ENCODE data around the gene ALDOC. TPM values are rescaled to one million over a fixed set of nuclear protein-coding genes. Genes with fewer than 3 reads are reported as not detected.

ALDOC gene
- polyA plus RNA-seq, 2 of the 4 experiments (the other 2 are of a cell fraction), result 1.9 to 6.3 TPM

DNA sequence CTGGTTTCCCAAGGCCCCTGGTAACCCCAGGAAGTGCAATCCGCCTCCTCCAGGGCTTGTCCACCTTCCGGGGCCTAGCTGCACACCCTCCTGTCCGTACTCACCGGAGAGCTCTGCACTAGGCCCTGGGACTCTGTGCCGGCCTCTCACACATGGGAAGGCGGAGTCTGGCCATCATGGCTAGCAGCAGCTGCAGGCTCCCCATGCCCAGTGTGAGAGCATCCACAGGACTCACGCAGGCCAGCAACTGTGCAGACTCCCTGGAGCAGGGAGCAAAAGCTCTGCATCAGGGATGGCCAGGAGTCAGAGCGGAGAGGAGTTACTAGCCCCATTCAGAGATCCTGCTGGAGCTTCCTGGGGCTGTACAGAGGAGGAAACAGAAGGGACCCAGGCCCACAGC is 50.3 kb downstream of the ALDOC start:
- CTCF ChIA-PET, result interaction anchor here (0.5 to 15.1 kb wide), 9 partner anchors 9 to 93 kb away, joined by 3 to 143 read pairs (median 4); no protein-coding TSS in a partner anchor

DNA sequence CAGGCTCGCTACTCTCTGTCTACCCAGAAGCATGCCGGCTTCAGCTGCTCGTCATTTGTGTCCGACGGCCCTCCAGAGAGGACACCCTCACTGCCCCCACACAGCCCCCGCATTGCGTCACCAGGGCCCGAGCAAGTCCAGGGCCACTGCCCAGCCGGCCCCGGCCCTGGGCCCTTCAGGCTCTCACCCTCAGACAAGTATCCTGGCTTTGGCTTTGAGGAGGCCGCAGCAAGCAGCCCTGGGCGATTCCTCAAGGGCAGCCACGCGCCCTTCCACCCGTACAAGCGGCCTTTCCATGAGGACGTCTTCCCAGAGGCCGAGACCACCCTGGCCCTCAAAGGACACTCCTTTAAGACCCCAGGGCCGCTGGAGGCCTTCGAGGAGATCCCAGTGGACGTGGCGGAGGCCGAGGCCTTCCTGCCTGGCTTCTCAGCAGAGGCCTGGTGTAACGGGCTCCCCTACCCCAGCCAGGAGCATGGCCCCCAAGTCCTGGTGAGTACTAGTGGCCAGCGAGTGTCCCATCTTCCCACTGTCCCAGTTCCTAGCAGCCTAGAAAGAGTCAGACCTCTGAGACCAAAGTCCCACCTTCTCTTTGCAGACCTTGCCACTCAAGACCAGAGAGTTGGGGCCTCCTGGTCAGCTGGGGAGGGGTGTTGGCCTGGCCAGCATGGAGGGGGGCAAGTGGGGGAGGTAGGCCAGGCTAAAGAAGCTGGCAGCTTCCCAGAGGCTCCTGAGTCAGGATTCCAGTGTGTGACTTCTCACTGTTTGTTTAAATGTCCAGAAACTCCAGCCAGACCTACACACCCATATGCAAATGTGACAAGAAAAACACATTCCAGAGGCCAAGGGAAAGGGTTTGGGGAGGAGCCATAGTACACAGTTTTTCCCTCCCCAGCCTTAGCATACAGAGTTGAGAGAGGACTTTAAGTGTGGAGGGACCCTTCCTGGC is 51.9 kb downstream of the ALDOC start:
- 85% methylated on average over 16 of the region's 25 CpGs for WGBS (ENCODE audit: missing lambda C conversion rate)
- ATAC-seq, result peak; percentile 37 to 75; a peak in 3 of 6 replicates
- H3K27ac ChIP-seq, result peak overlapping the region; percentile 43 to 65
- no peak for TF ChIP-seq CHD2 (IDR thresholded peaks at IDR 0.05; ENCODE audit: low read length, partially characterized antibody)
- TF ChIP-seq, protein P1, sequence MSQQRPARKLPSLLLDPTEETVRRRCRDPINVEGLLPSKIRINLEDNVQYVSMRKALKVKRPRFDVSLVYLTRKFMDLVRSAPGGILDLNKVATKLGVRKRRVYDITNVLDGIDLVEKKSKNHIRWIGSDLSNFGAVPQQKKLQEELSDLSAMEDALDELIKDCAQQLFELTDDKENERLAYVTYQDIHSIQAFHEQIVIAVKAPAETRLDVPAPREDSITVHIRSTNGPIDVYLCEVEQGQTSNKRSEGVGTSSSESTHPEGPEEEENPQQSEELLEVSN (IDR thresholded peaks at IDR 0.05; ENCODE audit: borderline replicate concordance, low read depth), result 0 out of 2 replicates have a peak, but pooled peaks have one; percentile 35
- FAIRE-seq, result no peak
- no peaks in the 10 kb centered on the region for H3K9me3 ChIP-seq
- CTCF ChIA-PET, result interaction anchor here (1.0 to 15.1 kb wide), 3 partner anchors 16 to 29 kb away, joined by 3 to 143 read pairs (median 13); no protein-coding TSS in a partner anchor
- H3K4me2 ChIP-seq, result peak overlapping the region; percentile 54
- H3K4me3 ChIP-seq, result no peak overlapping the region
- DNase-seq (ENCODE audit: low read depth in 1 of 2, low spot score in 1 of 2), result peak; percentile 56 to 70
- peaks cover 31% of the 10 kb centered on the region for H3K4me1 ChIP-seq
- POLR2A ChIA-PET, result no interaction called here

More for the DNA sequence above, 50.3 kb downstream of the ALDOC start:
- TF ChIP-seq, protein P2, sequence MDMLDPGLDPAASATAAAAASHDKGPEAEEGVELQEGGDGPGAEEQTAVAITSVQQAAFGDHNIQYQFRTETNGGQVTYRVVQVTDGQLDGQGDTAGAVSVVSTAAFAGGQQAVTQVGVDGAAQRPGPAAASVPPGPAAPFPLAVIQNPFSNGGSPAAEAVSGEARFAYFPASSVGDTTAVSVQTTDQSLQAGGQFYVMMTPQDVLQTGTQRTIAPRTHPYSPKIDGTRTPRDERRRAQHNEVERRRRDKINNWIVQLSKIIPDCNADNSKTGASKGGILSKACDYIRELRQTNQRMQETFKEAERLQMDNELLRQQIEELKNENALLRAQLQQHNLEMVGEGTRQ (IDR thresholded peaks at IDR 0.05), result no peak
- no peak for TF ChIP-seq TFCP2L1 (CRISPR knock-in tag; IDR thresholded peaks at IDR 0.05)
- no peak for TF ChIP-seq HOXB5 (CRISPR knock-in tag; IDR thresholded peaks at IDR 0.05)
- TF ChIP-seq, protein P3, sequence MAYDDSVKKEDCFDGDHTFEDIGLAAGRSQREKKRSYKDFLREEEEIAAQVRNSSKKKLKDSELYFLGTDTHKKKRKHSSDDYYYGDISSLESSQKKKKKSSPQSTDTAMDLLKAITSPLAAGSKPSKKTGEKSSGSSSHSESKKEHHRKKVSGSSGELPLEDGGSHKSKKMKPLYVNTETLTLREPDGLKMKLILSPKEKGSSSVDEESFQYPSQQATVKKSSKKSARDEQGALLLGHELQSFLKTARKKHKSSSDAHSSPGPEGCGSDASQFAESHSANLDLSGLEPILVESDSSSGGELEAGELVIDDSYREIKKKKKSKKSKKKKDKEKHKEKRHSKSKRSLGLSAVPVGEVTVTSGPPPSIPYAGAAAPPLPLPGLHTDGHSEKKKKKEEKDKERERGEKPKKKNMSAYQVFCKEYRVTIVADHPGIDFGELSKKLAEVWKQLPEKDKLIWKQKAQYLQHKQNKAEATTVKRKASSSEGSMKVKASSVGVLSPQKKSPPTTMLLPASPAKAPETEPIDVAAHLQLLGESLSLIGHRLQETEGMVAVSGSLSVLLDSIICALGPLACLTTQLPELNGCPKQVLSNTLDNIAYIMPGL (CRISPR knock-in tag; IDR thresholded peaks at IDR 0.05; ENCODE audit: borderline replicate concordance), result no peak
- Histone ChIP-seq H3K27ac (no peak overlapping the region), H3K4me2 (no peak overlapping the region), H3K4me1 (peaks cover 31% of the 10 kb centered on the region), H3K9me3 (no peaks in the 10 kb centered on the region), H3K4me3 (no peak overlapping the region)
- POLR2A ChIA-PET, result no interaction called here
- no peak for DNase-seq (ENCODE audit: low read depth in 1 of 2, low spot score in 1 of 2)
- no peak for FAIRE-seq
- no peak for ATAC-seq
- WGBS (ENCODE audit: missing lambda C conversion rate), result 73% methylated on average over 8 of the region's 8 CpGs

DNA sequence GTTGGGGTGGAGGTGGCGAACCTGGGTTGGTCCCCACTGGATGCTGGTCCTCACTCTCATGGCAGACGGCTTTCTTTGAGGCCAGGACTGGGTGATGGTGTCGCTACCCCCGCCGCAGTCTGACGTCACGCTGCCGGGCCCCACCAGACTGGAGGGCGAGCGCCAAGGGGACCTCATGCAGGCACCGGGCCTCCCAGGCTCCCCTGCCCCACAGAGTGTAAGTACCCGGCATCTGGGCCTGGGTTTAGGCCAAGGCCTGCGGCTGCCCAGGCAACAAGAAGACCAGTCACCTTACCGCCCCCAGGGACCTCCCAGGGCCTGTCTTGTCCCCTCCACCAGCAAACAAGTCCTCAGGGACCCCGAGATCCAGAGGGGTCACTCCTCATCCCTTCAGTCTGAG is 52.8 kb downstream of the ALDOC start:
- no peak for FAIRE-seq

DNA sequence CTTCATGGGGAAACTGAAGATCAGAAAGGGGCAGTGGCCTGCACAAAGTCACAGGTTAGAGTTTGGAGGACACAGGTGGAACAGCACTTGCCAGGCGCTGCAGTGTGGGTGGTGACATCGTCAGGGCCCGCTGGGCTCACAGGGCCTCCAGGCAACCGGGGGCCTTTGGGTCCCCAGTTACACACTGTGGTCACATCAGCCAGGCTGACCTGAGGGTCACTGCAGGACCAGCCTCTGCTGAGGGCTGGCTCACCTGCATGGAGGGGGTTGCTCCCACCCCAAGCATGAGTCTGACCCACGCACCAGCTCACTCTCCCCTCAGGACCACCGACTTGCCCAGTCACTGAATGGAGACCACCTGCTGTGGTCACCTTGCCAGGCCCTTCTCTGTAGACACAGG is 53.5 kb downstream of the ALDOC start:
- H3K9me3 ChIP-seq, result no peaks in the 10 kb centered on the region
- DNase-seq (ENCODE audit: low read depth in 1 of 2, low spot score in 1 of 2) (no peak), FAIRE-seq (no peak), ATAC-seq (no peak)
- no peak overlapping the region for H3K4me3 ChIP-seq
- 64% methylated on average over 6 of the region's 6 CpGs for WGBS (ENCODE audit: missing lambda C conversion rate)
- H3K4me2 ChIP-seq, result no peak overlapping the region
- H3K27ac ChIP-seq, result no peak overlapping the region
- CTCF ChIA-PET, result interaction anchor here (0.6 kb wide), 1 partner anchor 28 kb away, joined by 3 read pairs; no protein-coding TSS in a partner anchor
- POLR2A ChIA-PET, result no interaction called here
- peaks cover 26% of the 10 kb centered on the region for H3K4me1 ChIP-seq
- TF ChIP-seq, protein P4, sequence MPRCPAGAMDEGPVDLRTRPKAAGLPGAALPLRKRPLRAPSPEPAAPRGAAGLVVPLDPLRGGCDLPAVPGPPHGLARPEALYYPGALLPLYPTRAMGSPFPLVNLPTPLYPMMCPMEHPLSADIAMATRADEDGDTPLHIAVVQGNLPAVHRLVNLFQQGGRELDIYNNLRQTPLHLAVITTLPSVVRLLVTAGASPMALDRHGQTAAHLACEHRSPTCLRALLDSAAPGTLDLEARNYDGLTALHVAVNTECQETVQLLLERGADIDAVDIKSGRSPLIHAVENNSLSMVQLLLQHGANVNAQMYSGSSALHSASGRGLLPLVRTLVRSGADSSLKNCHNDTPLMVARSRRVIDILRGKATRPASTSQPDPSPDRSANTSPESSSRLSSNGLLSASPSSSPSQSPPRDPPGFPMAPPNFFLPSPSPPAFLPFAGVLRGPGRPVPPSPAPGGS (IDR thresholded peaks at IDR 0.05), result no peak
- TF ChIP-seq HOXB13 (CRISPR knock-in tag; IDR thresholded peaks at IDR 0.05; ENCODE audit: low read depth) (no peak), RCOR1 (IDR thresholded peaks at IDR 0.05; ENCODE audit: low read depth, low read length) (no peak), CEBPB (IDR thresholded peaks at IDR 0.05) (no peak), RAD21 (conservative IDR thresholded peaks at IDR 0.05 in 1 of 2, IDR thresholded peaks at IDR 0.05 in 1 of 2) (no peak), TFCP2L1 (CRISPR knock-in tag; IDR thresholded peaks at IDR 0.05) (no peak), HDAC2 (IDR thresholded peaks at IDR 0.05) (no peak), NR3C1 (IDR thresholded peaks at IDR 0.05) (no peak), RFX5 (IDR thresholded peaks at IDR 0.05) (no peak)
- TF ChIP-seq, protein P1 (IDR thresholded peaks at IDR 0.05; ENCODE audit: borderline replicate concordance, low read depth), result no peak

More for the DNA sequence above, 52.8 kb downstream of the ALDOC start:
- Histone ChIP-seq H3K9me3 (no peaks in the 10 kb centered on the region), H3K4me2 (no peak overlapping the region), H3K4me1 (peaks cover 31% of the 10 kb centered on the region), H3K4me3 (no peak overlapping the region), H3K27ac (peak overlapping the region in 1 of 2 experiments; percentile 11; a peak in 1 of 6 replicates)
- ChIA-PET POLR2A (no interaction called here), CTCF (interaction anchor here (15.1 kb wide), 1 partner anchor 24 kb away, joined by 143 read pairs; no protein-coding TSS in a partner anchor)
- DNase-seq (ENCODE audit: low read depth in 1 of 2, low spot score in 1 of 2), result no peak
- no peak for ATAC-seq
- TF ChIP-seq RARB (CRISPR knock-in tag; IDR thresholded peaks at IDR 0.05) (no peak), CBX8 (IDR thresholded peaks at IDR 0.05) (no peak), CHD4 (IDR thresholded peaks at IDR 0.05; ENCODE audit: borderline replicate concordance) (no peak), RFX5 (IDR thresholded peaks at IDR 0.05) (no peak), CEBPB (IDR thresholded peaks at IDR 0.05) (no peak), RNF2 (IDR thresholded peaks at IDR 0.05; ENCODE audit: borderline replicate concordance, low read depth) (no peak), SMC3 (IDR thresholded peaks at IDR 0.05) (no peak), MYC (IDR thresholded peaks at IDR 0.05; ENCODE audit: borderline replicate concordance, low read length) (no peak), NR3C1 (IDR thresholded peaks at IDR 0.05) (no peak)
- 91% methylated on average over 15 of the region's 15 CpGs for WGBS (ENCODE audit: missing lambda C conversion rate)
